ENCODE data around the gene PRKCA. TPM values are rescaled to one million over a fixed set of nuclear protein-coding genes. Genes with fewer than 3 reads are reported as not detected.

The PRKCA gene
- total RNA-seq, 2 donors from 2014 or later, result 6.5 to 6.6 TPM

DNA sequence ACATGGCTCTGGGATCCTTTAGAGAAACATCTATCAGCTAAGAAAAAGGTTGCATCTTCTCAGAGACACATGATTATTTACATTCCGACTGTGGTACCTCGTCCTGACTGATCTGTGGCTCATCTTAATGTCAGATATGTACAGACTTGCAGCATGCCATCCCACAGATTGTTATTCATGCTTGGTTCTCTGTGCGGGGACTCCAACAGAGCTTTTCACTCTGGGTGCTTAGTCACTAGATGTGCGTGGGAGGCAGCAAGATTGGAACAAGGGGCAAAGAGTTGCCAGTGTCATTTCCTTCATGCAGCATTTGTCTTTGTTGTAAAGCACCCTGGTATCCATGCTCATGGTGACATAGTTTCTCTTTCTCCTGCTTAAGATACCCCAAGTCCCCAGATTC lies 353.4 kb downstream of the PRKCA start:
- ATAC-seq (no peak), DNase-seq (no peak)
- no peak for TF ChIP-seq POLR2A (IDR thresholded peaks at IDR 0.05)
- TF ChIP-seq, protein P1, sequence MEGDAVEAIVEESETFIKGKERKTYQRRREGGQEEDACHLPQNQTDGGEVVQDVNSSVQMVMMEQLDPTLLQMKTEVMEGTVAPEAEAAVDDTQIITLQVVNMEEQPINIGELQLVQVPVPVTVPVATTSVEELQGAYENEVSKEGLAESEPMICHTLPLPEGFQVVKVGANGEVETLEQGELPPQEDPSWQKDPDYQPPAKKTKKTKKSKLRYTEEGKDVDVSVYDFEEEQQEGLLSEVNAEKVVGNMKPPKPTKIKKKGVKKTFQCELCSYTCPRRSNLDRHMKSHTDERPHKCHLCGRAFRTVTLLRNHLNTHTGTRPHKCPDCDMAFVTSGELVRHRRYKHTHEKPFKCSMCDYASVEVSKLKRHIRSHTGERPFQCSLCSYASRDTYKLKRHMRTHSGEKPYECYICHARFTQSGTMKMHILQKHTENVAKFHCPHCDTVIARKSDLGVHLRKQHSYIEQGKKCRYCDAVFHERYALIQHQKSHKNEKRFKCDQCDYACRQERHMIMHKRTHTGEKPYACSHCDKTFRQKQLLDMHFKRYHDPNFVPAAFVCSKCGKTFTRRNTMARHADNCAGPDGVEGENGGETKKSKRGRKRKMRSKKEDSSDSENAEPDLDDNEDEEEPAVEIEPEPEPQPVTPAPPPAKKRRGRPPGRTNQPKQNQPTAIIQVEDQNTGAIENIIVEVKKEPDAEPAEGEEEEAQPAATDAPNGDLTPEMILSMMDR (IDR thresholded peaks at IDR 0.05), result no peak
- intact Hi-C loops (cut with DNase I), result no loop called here
- Histone ChIP-seq H3K4me3 (no peak overlapping the region), H3K27ac (no peak overlapping the region), H3K4me1 (no peaks in the 10 kb centered on the region), H3K9me3 (no peaks in the 10 kb centered on the region), H3K27me3 (no peaks in the 10 kb centered on the region), H3K36me3 (replicated peaks in 1 of 2; ENCODE audit: insufficient read depth in 1 of 2, low read depth in 2 of 2) (no peaks in the 10 kb centered on the region)
- WGBS, 2 donors, result 81 to 86% methylated on average over 4 of the region's 4 CpGs

DNA sequence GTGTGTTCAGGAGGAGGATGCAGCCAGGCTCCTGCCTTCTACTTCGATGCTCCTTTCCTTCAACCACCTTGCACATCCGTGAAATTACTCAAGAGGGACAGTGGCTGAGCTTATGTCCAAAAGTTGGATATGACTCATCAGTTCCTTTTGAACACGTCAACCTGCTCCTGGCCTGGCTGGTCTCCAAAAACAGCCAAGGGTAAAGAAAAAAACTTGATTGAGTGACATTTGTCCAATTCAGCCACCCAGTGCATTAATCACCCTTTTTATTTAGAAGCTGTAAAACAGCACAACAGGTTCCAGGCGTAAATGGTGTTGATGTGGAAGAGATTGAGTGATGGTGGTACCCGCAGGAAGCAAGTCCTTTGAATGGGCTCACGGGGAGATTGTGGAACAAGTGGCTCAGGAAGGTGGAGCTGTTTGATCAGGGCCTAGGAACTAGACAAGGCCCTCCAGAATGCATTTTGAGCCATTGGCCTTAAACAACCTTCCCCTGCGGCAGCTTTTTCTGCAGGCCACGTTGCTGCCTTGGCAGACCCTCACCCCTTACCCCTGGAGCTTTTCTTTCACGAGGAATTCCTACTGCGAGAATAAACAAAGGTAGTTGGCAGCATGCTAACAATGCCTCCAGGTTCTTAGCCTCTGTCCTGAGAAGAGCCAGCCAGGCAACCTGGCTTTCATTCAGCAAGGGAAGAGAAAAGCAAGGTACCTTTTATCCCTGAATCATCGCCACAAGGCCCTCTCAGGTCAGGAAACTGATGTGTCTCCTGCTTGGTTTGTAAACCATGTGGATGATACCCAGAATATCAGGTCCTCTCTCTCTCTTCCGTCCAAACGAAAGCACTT lies 359.2 kb downstream of the PRKCA start:
- ATAC-seq (no peak), DNase-seq (no peak)
- Histone ChIP-seq H3K27me3 (no peaks in the 10 kb centered on the region), H3K4me3 (no peak overlapping the region), H3K9me3 (no peaks in the 10 kb centered on the region), H3K27ac (no peak overlapping the region), H3K4me1 (no peaks in the 10 kb centered on the region), H3K36me3 (replicated peaks in 1 of 2; ENCODE audit: insufficient read depth in 1 of 2, low read depth in 2 of 2) (no peaks in the 10 kb centered on the region)
- intact Hi-C loops (cut with DNase I), result no loop called here
- 71 to 78% methylated on average over 13 of the region's 13 CpGs for WGBS, 2 donors
- TF ChIP-seq POLR2A (IDR thresholded peaks at IDR 0.05), result no peak
- TF ChIP-seq, protein P1 (IDR thresholded peaks at IDR 0.05), result no peak

DNA sequence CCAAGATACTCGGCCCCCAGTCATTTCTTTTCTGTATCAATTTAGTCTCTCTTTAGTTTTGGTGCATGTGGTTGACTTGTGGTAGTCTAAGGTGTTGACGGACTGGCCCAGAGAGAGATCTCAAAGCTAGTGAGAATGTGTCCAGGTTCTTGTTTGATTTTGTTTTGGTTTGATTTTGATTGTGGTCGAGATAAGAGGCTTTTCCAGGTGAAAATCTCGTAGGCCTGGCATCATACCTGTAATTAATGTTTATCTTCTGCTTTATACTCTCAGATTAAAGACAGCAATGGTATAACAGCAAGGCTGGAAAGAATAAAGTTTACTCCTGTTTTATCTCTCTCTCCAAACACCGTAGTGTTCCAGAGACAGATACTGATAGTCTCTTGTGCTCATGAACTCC lies 360.1 kb downstream of the PRKCA start:
- H3K36me3 ChIP-seq (replicated peaks in 1 of 2; ENCODE audit: insufficient read depth in 1 of 2, low read depth in 2 of 2), result no peaks in the 10 kb centered on the region
- H3K4me1 ChIP-seq, result no peaks in the 10 kb centered on the region
- ATAC-seq (no peak), DNase-seq (no peak)
- no peak overlapping the region for H3K27ac ChIP-seq
- H3K4me3 ChIP-seq, result no peak overlapping the region
- 33 to 51% methylated on average over 5 of the region's 5 CpGs for WGBS, 2 donors
- H3K27me3 ChIP-seq, result no peaks in the 10 kb centered on the region
- intact Hi-C loops (cut with DNase I), result no loop called here
- TF ChIP-seq, protein P1 (IDR thresholded peaks at IDR 0.05), result no peak
- TF ChIP-seq POLR2A (IDR thresholded peaks at IDR 0.05), result no peak
- no peaks in the 10 kb centered on the region for H3K9me3 ChIP-seq

DNA sequence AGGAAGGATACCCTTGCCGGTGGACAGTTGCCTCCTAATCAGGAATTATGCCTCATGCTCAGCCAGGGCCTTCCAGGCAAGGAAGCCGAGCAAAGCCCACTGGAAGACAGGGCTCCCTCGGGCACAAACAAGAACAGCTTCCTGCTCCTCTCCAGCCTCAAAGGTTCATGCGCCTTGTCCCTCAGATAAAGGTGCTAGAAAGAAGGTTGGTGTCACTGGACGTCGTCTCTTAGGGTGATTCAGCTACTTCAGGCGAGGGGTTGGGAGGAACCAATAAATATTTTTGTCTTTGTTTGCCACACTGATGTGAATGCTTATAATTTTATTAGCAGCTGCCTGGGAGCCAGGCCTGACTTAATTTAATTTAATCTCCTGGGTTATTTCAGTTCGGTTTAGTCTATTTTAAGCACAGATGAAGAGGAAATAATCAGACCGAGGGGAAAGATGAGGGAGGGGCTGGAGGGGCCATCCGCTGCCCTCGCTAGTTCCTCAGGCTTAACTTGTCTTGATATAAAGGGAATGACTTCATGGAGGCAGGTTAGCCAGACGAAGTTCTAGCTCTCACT lies 360.7 kb downstream of the PRKCA start:
- intact Hi-C loops (cut with DNase I), result no loop called here
- WGBS, 2 donors, result 71 to 72% methylated on average over 12 of the region's 12 CpGs
- TF ChIP-seq, protein P1 (IDR thresholded peaks at IDR 0.05), result no peak
- TF ChIP-seq POLR2A (IDR thresholded peaks at IDR 0.05), result no peak
- Histone ChIP-seq H3K4me1 (no peaks in the 10 kb centered on the region), H3K4me3 (no peak overlapping the region), H3K27me3 (no peaks in the 10 kb centered on the region), H3K9me3 (no peaks in the 10 kb centered on the region), H3K36me3 (replicated peaks in 1 of 2; ENCODE audit: insufficient read depth in 1 of 2, low read depth in 2 of 2) (no peaks in the 10 kb centered on the region), H3K27ac (no peak overlapping the region)
- DNase-seq, result no peak
- no peak for ATAC-seq
